Measurements from ENCODE around the gene GYS1. TPM values are rescaled to one million over a fixed set of nuclear protein-coding genes. Genes with fewer than 3 reads are reported as not detected.
A peak's percentile ranks its signal among the peaks of the same experiment; 100 is the strongest.

Gene GYS1
- total RNA-seq, 1 donor from 2014 or later: 25.5 TPM

DNA sequence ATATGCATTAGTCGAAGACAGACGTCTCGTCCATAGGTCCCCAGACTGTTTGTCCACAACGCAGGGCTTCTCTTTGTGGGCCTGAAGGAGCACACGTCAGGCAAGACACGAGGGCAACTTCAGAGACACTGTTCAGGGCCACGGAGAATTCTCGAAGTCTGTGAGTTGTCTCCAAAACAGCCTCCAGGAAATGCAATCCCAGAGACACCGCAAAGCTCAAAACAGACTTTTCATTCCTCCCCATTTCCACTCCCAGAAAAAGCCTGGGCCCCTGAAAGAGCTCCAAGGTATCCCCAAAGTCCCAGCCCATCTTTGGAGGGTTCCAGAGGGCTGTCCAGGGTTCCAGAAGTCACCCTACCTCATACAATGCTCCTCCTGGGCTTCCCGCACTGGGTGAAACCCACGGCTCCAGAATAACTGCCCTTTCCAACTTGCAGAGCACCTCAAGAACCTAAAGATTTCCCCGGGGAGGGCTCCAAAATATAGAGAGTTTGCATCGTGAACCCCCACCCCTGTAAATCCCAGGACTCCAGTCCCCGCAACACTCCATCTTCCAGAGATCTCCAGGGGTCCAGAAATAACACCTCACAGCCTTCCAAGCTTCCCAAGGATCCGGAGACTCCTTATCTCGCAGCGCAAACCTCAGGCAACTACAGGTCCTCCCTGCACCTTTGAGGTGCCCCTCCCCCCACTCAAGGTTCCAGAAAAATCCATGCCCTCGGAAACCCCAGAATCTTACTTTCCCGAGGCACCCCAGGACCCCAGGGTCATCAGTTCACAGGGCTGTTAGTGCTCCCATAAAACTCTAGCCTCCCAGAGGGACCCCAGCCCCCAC is 28.7 kb downstream of the GYS1 start:
- TF ChIP-seq CTCF (IDR thresholded peaks at IDR 0.05; ENCODE audit: insufficient read depth, low read length, severe bottlenecking): no peak
- H3K4me3 ChIP-seq (ENCODE audit: low read depth, low read length): peak overlapping the region; percentile 85
- no peaks in the 10 kb centered on the region for H3K27me3 ChIP-seq (ENCODE audit: control insufficient read depth, insufficient read depth, low read length)
- FAIRE-seq (no peak), DNase-seq (ENCODE audit: low read depth) (no peak)
- H3K36me3 ChIP-seq (ENCODE audit: control insufficient read depth, insufficient read depth, low read length): peaks cover 6% of the 10 kb centered on the region

DNA sequence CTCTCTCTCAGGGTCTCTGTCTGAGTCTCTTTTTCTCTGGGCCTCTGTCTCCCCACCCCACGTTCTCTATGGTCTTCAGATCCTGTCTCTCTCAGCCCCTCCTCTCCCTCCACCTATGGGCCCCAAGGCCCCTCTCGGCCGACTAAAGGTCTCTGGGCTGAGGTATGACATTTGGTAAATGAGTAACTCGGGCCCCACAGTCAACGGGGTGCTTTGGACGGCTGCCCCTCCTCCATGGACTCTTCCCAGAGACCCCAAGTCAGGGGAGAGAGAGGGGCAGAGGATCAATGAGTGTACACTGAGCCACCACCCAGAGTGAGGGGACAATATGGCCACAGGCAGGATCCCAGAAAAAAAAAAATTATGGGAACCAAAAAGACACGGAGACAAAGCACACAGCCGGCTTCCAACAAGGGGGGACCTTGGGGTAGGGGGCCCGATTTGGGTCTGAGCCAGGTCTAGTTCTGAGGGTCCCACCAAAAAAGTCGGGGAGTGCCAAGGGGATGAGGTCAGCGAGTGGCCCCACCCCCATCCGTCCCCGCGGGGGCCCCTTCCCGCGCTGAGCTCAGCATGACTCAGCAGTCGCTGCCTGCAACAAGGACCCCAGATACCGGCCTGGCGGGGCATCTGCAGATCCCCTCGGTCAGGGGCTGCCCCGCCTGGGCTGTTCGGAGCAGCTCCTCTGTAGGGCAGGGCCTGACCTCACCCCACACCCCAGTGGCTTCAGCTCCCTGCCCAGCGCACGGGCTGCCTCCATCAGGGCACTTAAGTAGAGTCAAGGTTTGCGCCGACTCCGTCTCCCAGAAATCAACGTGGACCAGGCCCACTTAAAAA is 29.5 kb downstream of the GYS1 start:
- TF ChIP-seq CTCF (IDR thresholded peaks at IDR 0.05; ENCODE audit: insufficient read depth, low read length, severe bottlenecking): no peak
- FAIRE-seq (no peak), DNase-seq (ENCODE audit: low read depth) (peak; percentile 56)
- H3K4me3 ChIP-seq (ENCODE audit: low read depth, low read length): peak overlapping the region; percentile 16
- peaks cover 3% of the 10 kb centered on the region for H3K36me3 ChIP-seq (ENCODE audit: control insufficient read depth, insufficient read depth, low read length)
- no peaks in the 10 kb centered on the region for H3K27me3 ChIP-seq (ENCODE audit: control insufficient read depth, insufficient read depth, low read length)

GRCh38 chr19:48962849-48963165 is 30.3 kb downstream of the GYS1 start:
- H3K36me3 ChIP-seq (ENCODE audit: control insufficient read depth, insufficient read depth, low read length): peaks cover 2% of the 10 kb centered on the region
- FAIRE-seq (no peak), DNase-seq (ENCODE audit: low read depth) (no peak)
- TF ChIP-seq CTCF (IDR thresholded peaks at IDR 0.05; ENCODE audit: insufficient read depth, low read length, severe bottlenecking): no peak
- no peaks in the 10 kb centered on the region for H3K27me3 ChIP-seq (ENCODE audit: control insufficient read depth, insufficient read depth, low read length)
- H3K4me3 ChIP-seq (ENCODE audit: low read depth, low read length): no peak overlapping the region

- DNase-seq (ENCODE audit: low read depth) (no peak), FAIRE-seq (no peak)
- no peak overlapping the region for H3K4me3 ChIP-seq (ENCODE audit: low read depth, low read length)
- H3K36me3 ChIP-seq (ENCODE audit: control insufficient read depth, insufficient read depth, low read length): peaks cover 2% of the 10 kb centered on the region
- TF ChIP-seq CTCF (IDR thresholded peaks at IDR 0.05; ENCODE audit: insufficient read depth, low read length, severe bottlenecking): no peak
- H3K27me3 ChIP-seq (ENCODE audit: control insufficient read depth, insufficient read depth, low read length): no peaks in the 10 kb centered on the region
Measured at GRCh38 chr19:48962029-48962848, 30.9 kb downstream of the GYS1 start.

DNA sequence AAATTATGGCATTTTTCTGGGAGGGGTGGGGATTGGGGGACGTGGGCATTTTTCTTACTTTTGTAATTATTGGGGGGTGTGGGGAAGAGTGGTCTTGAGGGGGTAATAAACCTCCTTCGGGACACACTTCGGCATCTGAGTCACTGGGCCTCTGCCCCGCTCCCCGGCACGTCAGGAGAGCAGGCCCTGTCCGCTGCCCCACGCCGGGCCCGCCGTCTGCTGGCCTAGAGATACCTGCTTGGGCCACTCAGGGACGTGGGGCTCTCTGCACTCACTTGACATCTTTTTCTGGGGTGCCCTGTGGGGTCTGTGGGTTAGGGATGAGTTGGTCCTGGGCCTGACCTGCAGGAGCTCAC is 31.5 kb downstream of the GYS1 start:
- H3K36me3 ChIP-seq (ENCODE audit: control insufficient read depth, insufficient read depth, low read length): peaks cover 2% of the 10 kb centered on the region
- FAIRE-seq (no peak), DNase-seq (ENCODE audit: low read depth) (no peak)
- H3K4me3 ChIP-seq (ENCODE audit: low read depth, low read length): no peak overlapping the region
- TF ChIP-seq CTCF (IDR thresholded peaks at IDR 0.05; ENCODE audit: insufficient read depth, low read length, severe bottlenecking): no peak
- no peaks in the 10 kb centered on the region for H3K27me3 ChIP-seq (ENCODE audit: control insufficient read depth, insufficient read depth, low read length)
